Bronchial epithelial cell (primary cell): ENCODE results near the gene MTF2. TPM values are rescaled to one million over a fixed set of nuclear protein-coding genes. Genes with fewer than 3 reads are reported as not detected.

ENCODE experiments used
- DNase-seq: peaks from one replicate; pipeline ENCODE4 v3.0.0-alpha.2; 2010; ENCODE audit warnings: low read depth
- FAIRE-seq: peaks from 2 replicates; lab custom pipeline; 2011; peaks lifted over from hg19 to GRCh38; lab: Jason Lieb, UNC
- H3K27me3 ChIP-seq: 2 replicates; pipeline ENCODE4 v1.5.1; 2011; ENCODE audit warnings: low read length; ENCODE audit not compliant: control insufficient read depth, insufficient read depth
- H3K36me3 ChIP-seq: 2 replicates; pipeline ENCODE4 v1.5.1; 2011; ENCODE audit warnings: low read length; ENCODE audit not compliant: control insufficient read depth, insufficient read depth
- H3K4me3 ChIP-seq: 2 replicates; pipeline ENCODE4 v1.5.1; 2011; ENCODE audit warnings: mild to moderate bottlenecking, low read depth, low read length, control low read depth
- CTCF ChIP-seq: IDR thresholded peaks from 2 replicates; pipeline ENCODE4 v1.5.1; 2011; ENCODE audit warnings: mild to moderate bottlenecking, moderate library complexity, low read length, control low read depth, inconsistent platforms; ENCODE audit not compliant: insufficient read depth, severe bottlenecking
- total RNA-seq: library from RNA; depleted of rRNA; stranded (reverse); fragments of >200 nt; gene quantifications from 2 replicates; pipeline ENCODE4 v1.2.1, GENCODE V29; 2014

MTF2 gene
- total RNA-seq, 1 donor from 2014 or later = 20.3 TPM

- Histone ChIP-seq H3K4me3 (peak overlapping the region; percentile 65), H3K27me3 (no peaks in the 10 kb centered on the region), H3K36me3 (no peaks in the 10 kb centered on the region)
- DNase-seq (no peak), FAIRE-seq (no peak)
- TF ChIP-seq CTCF = no peak
Observed at GRCh38 chr1:93078203-93078602, 880 bp upstream of the MTF2 start.

GRCh38 chr1:93078638-93078985 lies 471 bp upstream of the MTF2 start:
- DNase-seq (no peak), FAIRE-seq (no peak)
- peak overlapping the region; percentile 65 for H3K4me3 ChIP-seq
- no peak for TF ChIP-seq CTCF
- H3K27me3 ChIP-seq = no peaks in the 10 kb centered on the region
- H3K36me3 ChIP-seq = no peaks in the 10 kb centered on the region

- no peak for FAIRE-seq
- DNase-seq = peak; percentile 20
Observed at GRCh38 chr1:93079685-93080141, 630 bp downstream of the MTF2 start.

GRCh38 chr1:93080179-93080823 lies 1.2 kb downstream of the MTF2 start:
- Histone ChIP-seq H3K4me3 (peak overlapping the region; percentile 65), H3K27me3 (no peaks in the 10 kb centered on the region), H3K36me3 (no peaks in the 10 kb centered on the region)
- FAIRE-seq = no peak
- DNase-seq = peak; percentile 78
- TF ChIP-seq CTCF = peak; percentile 30

More at GRCh38 chr1:93079685-93080141, 630 bp downstream of the MTF2 start:
- H3K36me3 ChIP-seq = no peaks in the 10 kb centered on the region
- TF ChIP-seq CTCF = no peak
- H3K27me3 ChIP-seq = no peaks in the 10 kb centered on the region
- H3K4me3 ChIP-seq = peak overlapping the region; percentile 65

GRCh38 chr1:93081716-93082115 lies 2.6 kb downstream of the MTF2 start:
- no peak for TF ChIP-seq CTCF
- Histone ChIP-seq H3K36me3 (no peaks in the 10 kb centered on the region), H3K4me3 (no peak overlapping the region), H3K27me3 (no peaks in the 10 kb centered on the region)
- FAIRE-seq (no peak), DNase-seq (peak; percentile 46)

- Histone ChIP-seq H3K4me3 (no peak overlapping the region), H3K27me3 (no peaks in the 10 kb centered on the region), H3K36me3 (no peaks in the 10 kb centered on the region)
- DNase-seq = no peak
- no peak for FAIRE-seq
- no peak for TF ChIP-seq CTCF
Observed at GRCh38 chr1:93082313-93082712, 3.2 kb downstream of the MTF2 start.
